OCI-LY7 (cell line): Measurements from ENCODE around the gene MPV17L2. TPM values are rescaled to one million over a fixed set of nuclear protein-coding genes. Genes with fewer than 3 reads are reported as not detected.
A peak's percentile ranks its signal among the peaks of the same experiment; 100 is the strongest.

Experiments
- BruUV-seq: library from RNA; stranded (reverse); fragments of 400-500 nt; replicated peaks from 2 replicates; lab custom pipeline; 2021; lab: Mats Ljungman, UMichigan
- CTCF ChIA-PET: fragments of 300-600 bp; sonication (Branson Sonifier 250); formaldehyde crosslinking; loops from one replicate; lab custom pipeline; 2022; ENCODE audit warnings: antibody characterized with exemption; ENCODE audit not compliant: unreplicated experiment; lab: Charles Lee
- POLR2A ChIA-PET: fragments of 300-600 bp; sonication (Branson Sonifier 250); formaldehyde crosslinking; loops from one replicate; lab custom pipeline; 2022; ENCODE audit warnings: antibody characterized with exemption; lab: Charles Lee
- DNase-seq: peaks from one replicate; pipeline ENCODE4 v3.0.0-alpha.2; 2015; ENCODE audit warnings: low spot score
- H2AFZ ChIP-seq: fragments of 200-600 bp; sonication (generic), shearing (Covaris generic); 2 replicates; pipeline ENCODE4 v1.6.1; 2014; ENCODE audit warnings: mild to moderate bottlenecking, antibody characterized with exemption, low read length, moderate library complexity
- H3K27ac ChIP-seq: fragments of 200-600 bp; sonication (generic); 2 replicates; pipeline ENCODE4 v1.5.1; 2014; ENCODE audit warnings: mixed run types, low read depth, mild to moderate bottlenecking, moderate library complexity, low read length, inconsistent platforms; ENCODE audit not compliant: poor library complexity, severe bottlenecking
- H3K36me3 ChIP-seq: fragments of 200-600 bp; sonication (generic); 2 replicates; pipeline ENCODE4 v1.6.1; 2014; ENCODE audit warnings: mild to moderate bottlenecking, antibody characterized with exemption, low read length, moderate library complexity, mixed read lengths; ENCODE audit not compliant: insufficient read depth
- H3K4me1 ChIP-seq: fragments of 200-600 bp; sonication (generic); 2 replicates; pipeline ENCODE4 v1.5.1; 2014; ENCODE audit warnings: mild to moderate bottlenecking, low read length; ENCODE audit not compliant: insufficient read depth, poor library complexity, severe bottlenecking
- H3K4me2 ChIP-seq: fragments of 200-600 bp; sonication (generic); 2 replicates; pipeline ENCODE4 v1.6.1; 2014; ENCODE audit warnings: mild to moderate bottlenecking, low read length
- H3K4me3 ChIP-seq: fragments of 200-600 bp; sonication (generic); 2 replicates; pipeline ENCODE4 v1.5.1; 2014; ENCODE audit warnings: mild to moderate bottlenecking, low read depth, low read length; ENCODE audit not compliant: poor library complexity, severe bottlenecking
- H3K79me2 ChIP-seq: fragments of 200-600 bp; sonication (generic); 2 replicates; pipeline ENCODE4 v1.6.1; 2016; ENCODE audit warnings: low read depth, mild to moderate bottlenecking, low read length, moderate library complexity, mixed read lengths; ENCODE audit not compliant: insufficient read depth
- H3K9me2 ChIP-seq: fragments of 200-600 bp; sonication (generic); 2 replicates; pipeline ENCODE4 v1.6.1; 2016; ENCODE audit warnings: mild to moderate bottlenecking, low read length, mixed read lengths; ENCODE audit not compliant: insufficient read depth
- H3K9me3 ChIP-seq: fragments of 200-600 bp; sonication (generic); 2 replicates; pipeline ENCODE4 v1.6.1; 2014; ENCODE audit warnings: mild to moderate bottlenecking, mixed run types, low read length, mixed read lengths
- H4K20me1 ChIP-seq: fragments of 200-600 bp; sonication (generic); 2 replicates; pipeline ENCODE4 v1.6.1; 2014; ENCODE audit warnings: mild to moderate bottlenecking, antibody characterized with exemption, low read length, moderate library complexity, mixed read lengths; ENCODE audit not compliant: insufficient read depth
- CTCF ChIP-seq: fragments of 200-600 bp; sonication (generic); conservative IDR thresholded peaks from 2 replicates; pipeline ENCODE4 v1.5.1; 2014; ENCODE audit warnings: mild to moderate bottlenecking, antibody characterized with exemption, low read length, moderate library complexity, mixed read lengths
- EZH2phosphoT487 ChIP-seq: fragments of 200-600 bp; sonication (generic); IDR thresholded peaks from 2 replicates; pipeline ENCODE4 v1.6.1; 2018; ENCODE audit warnings: low read depth, borderline replicate concordance, mild to moderate bottlenecking, mixed run types, antibody characterized with exemption, low read length, moderate library complexity, mixed read lengths
- intact Hi-C: fragments of 100-400 bp; cut with micrococcal nuclease; formaldehyde crosslinking; loops from one replicate; pipeline ENCODE4 v1.10.0; 2022; ENCODE audit not compliant: unreplicated experiment
- total RNA-seq, 2 experiments: library from RNA; depleted of rRNA in 1 of 2; stranded (reverse); fragments of >200 nt in 1 of 2; shearing (Covaris generic) in 1 of 2; gene quantifications; 2 replicates each; pipeline ENCODE4 v1.2.3, GENCODE V29; 2014 to 2022

The MPV17L2 gene
- total RNA-seq, 2 experiments from 2014 or later, result 22.6 to 23.7 TPM

DNA sequence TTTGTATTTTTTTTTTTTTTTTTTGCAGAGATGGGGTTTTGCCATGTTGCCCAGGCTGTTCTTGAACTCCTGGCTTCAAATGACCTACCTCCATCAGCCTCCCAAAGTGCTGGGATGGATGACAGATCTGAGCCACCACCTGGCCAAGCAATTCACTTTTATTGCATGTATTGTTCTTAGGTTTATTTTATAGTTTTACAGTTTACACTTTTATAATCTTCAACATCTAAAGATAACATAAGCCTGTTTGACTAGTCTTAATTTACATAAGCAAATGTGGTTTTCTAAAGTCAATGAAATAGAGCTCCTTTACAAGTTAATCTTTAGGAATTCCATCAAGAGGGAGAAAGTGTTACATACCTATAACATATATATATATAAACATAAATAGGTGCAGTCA, 9.5 kb upstream of the MPV17L2 start:
- no peaks in the 10 kb centered on the region for H3K9me3 ChIP-seq
- no peak overlapping the region for H3K4me3 ChIP-seq
- no peaks in the 10 kb centered on the region for H3K79me2 ChIP-seq
- ChIA-PET CTCF (interaction anchor here (1.0 kb wide), 1 partner anchor 13 kb away, joined by 3 read pairs; no protein-coding TSS in a partner anchor), POLR2A (interaction anchor here (0.6 kb wide), 1 partner anchor 138 kb away, joined by 3 read pairs; no protein-coding TSS in a partner anchor)
- no peak overlapping the region for H2AFZ ChIP-seq
- H3K4me2 ChIP-seq, result no peak overlapping the region
- intact Hi-C loops, result no loop called here
- H3K9me2 ChIP-seq, result no peaks in the 10 kb centered on the region
- peaks cover 25% of the 10 kb centered on the region for H3K4me1 ChIP-seq
- no peaks in the 10 kb centered on the region for H4K20me1 ChIP-seq
- peaks cover 14% of the 10 kb centered on the region for H3K36me3 ChIP-seq
- DNase-seq, result no peak
- H3K27ac ChIP-seq, result no peak overlapping the region
- no peak for TF ChIP-seq EZH2phosphoT487
- TF ChIP-seq CTCF, result no peak
- TSS peak; percentile 54 for BruUV-seq

DNA sequence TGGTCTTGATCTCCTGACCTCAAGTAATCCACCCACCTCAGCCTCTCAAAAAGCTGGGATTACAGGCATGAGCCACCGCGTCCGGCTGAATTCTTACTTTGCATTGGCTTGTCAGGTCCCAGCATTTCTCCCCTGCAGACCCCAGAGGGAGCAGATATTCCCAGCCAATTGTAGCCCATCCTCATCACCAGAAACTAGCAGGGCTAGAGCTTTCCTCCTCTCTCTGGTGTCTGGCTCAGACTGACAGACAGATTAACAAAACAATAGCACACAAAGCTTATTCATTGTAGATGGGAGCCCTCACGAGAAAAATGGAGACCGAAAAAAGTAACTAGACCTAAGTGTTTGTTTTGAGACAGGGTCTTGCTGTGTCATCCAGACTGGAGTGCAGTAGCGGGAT, 7.5 kb upstream of the MPV17L2 start:
- H3K36me3 ChIP-seq, result peaks cover 6% of the 10 kb centered on the region; the same call in 1 of the 2 replicates
- H3K4me1 ChIP-seq, result peaks cover 22% of the 10 kb centered on the region
- H3K9me2 ChIP-seq, result no peaks in the 10 kb centered on the region
- intact Hi-C loops, result no loop called here
- H3K4me3 ChIP-seq, result no peak overlapping the region
- DNase-seq, result no peak
- CTCF ChIA-PET, result no interaction called here
- no peaks in the 10 kb centered on the region for H4K20me1 ChIP-seq
- H3K4me2 ChIP-seq, result no peak overlapping the region
- H2AFZ ChIP-seq, result no peak overlapping the region
- no peaks in the 10 kb centered on the region for H3K79me2 ChIP-seq
- H3K27ac ChIP-seq, result no peak overlapping the region
- TF ChIP-seq CTCF (no peak), EZH2phosphoT487 (no peak)
- POLR2A ChIA-PET, result interaction anchor here (0.7 kb wide), 2 partner anchors 18 to 21 kb away, joined by 3 to 6 read pairs; partner anchors contain the start of gene RAB3A
- no TSS peak for BruUV-seq
- no peaks in the 10 kb centered on the region for H3K9me3 ChIP-seq

GRCh38 chr19:18190278-18190677, 2.7 kb upstream of the MPV17L2 start:
- H3K4me2 ChIP-seq, result no peak overlapping the region
- no peak for DNase-seq
- no peak overlapping the region for H3K27ac ChIP-seq
- no peak overlapping the region for H3K4me3 ChIP-seq
- intact Hi-C loops, result no loop called here
- H3K9me3 ChIP-seq, result no peaks in the 10 kb centered on the region
- POLR2A ChIA-PET, result interaction anchor here (0.7 kb wide), 1 partner anchor 54 kb away, joined by 4 read pairs; no protein-coding TSS in a partner anchor
- peaks cover 8% of the 10 kb centered on the region; the same call in 1 of the 2 replicates for H3K79me2 ChIP-seq
- no peaks in the 10 kb centered on the region for H3K9me2 ChIP-seq
- H3K4me1 ChIP-seq, result peaks cover 35% of the 10 kb centered on the region
- BruUV-seq, result no TSS peak
- 0 out of 2 replicates have a peak, but pooled peaks cover 12% of the 10 kb centered on the region for H4K20me1 ChIP-seq
- no peak overlapping the region for H2AFZ ChIP-seq
- H3K36me3 ChIP-seq, result no peaks in the 10 kb centered on the region
- TF ChIP-seq CTCF, result no peak
- no peak for TF ChIP-seq EZH2phosphoT487
- CTCF ChIA-PET, result no interaction called here
